HG03103 (cell line): ENCODE results near the gene UBP1.
"Not testable (repeated sequence)": the region's sequence is repeated elsewhere in the genome, so short reads cannot be mapped to it uniquely, and the experiment has no call there.

Source experiments
- ATAC-seq: cut with Tn5 transposase; IDR thresholded peaks from one replicate; pipeline ENCODE4 v1.9.1; 2021; ENCODE audit warnings: low read depth; ENCODE audit not compliant: unreplicated experiment

UBP1 gene

DNA sequence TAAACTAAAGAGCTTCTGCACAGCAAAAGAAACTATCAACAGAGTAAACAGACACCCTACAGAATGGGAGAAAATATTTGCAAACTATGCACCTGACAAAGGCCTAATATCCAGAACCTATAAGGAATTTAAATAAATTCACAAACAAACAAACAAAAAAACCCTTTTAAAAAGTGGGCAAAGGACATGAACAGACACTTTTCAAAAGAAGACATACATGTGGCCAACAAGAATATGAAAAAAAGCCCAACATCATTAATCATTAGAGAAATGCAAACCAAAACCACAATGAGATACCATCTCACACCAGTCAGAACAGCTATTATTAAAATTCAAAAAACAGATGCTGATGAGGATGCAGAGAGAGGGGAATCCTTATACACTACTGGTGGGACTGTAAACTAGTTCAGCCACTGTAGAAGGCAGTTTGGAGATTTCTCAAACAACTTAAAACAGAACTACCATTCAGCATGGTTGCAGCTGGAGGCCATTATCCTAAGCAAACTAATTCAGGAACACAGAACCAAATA lies 101.2 kb downstream of the UBP1 start:
- not testable (repeated sequence) for ATAC-seq
